ENCODE measurements around the gene LAMA3.

The LAMA3 gene

GRCh38 chr18:23745366-23745765 lies 56.1 kb downstream of the LAMA3 start:
- TF ChIP-seq CTCF (IDR thresholded peaks at IDR 0.05; ENCODE audit: borderline replicate concordance, insufficient read depth, low read depth, low read length), result no peak
- no peak overlapping the region for H3K4me3 ChIP-seq (ENCODE audit: low read depth, low read length)

- H3K4me3 ChIP-seq (ENCODE audit: low read depth, low read length), result no peak overlapping the region
- no peak for TF ChIP-seq CTCF (IDR thresholded peaks at IDR 0.05; ENCODE audit: borderline replicate concordance, insufficient read depth, low read depth, low read length)
Measured at GRCh38 chr18:23746851-23747250, 57.6 kb downstream of the LAMA3 start.

GRCh38 chr18:23752363-23752762 lies 63.1 kb downstream of the LAMA3 start:
- TF ChIP-seq CTCF (IDR thresholded peaks at IDR 0.05; ENCODE audit: borderline replicate concordance, insufficient read depth, low read depth, low read length), result no peak

GRCh38 chr18:23752796-23753195 lies 63.5 kb downstream of the LAMA3 start:
- H3K4me3 ChIP-seq (ENCODE audit: low read depth, low read length), result no peak overlapping the region
- no peak for TF ChIP-seq CTCF (IDR thresholded peaks at IDR 0.05; ENCODE audit: borderline replicate concordance, insufficient read depth, low read depth, low read length)

More at GRCh38 chr18:23752363-23752762, 63.1 kb downstream of the LAMA3 start:
- H3K4me3 ChIP-seq (ENCODE audit: low read depth, low read length), result no peak overlapping the region

GRCh38 chr18:23756590-23757436 lies 67.6 kb downstream of the LAMA3 start:
- H3K4me3 ChIP-seq (ENCODE audit: low read depth, low read length), result no peak overlapping the region

GRCh38 chr18:23757437-23757733 lies 68.1 kb downstream of the LAMA3 start:
- no peak overlapping the region for H3K4me3 ChIP-seq (ENCODE audit: low read depth, low read length)
- TF ChIP-seq CTCF (IDR thresholded peaks at IDR 0.05; ENCODE audit: borderline replicate concordance, insufficient read depth, low read depth, low read length), result no peak

More at GRCh38 chr18:23756590-23757436, 67.6 kb downstream of the LAMA3 start:
- TF ChIP-seq CTCF (IDR thresholded peaks at IDR 0.05; ENCODE audit: borderline replicate concordance, insufficient read depth, low read depth, low read length), result no peak

GRCh38 chr18:23758281-23758680 lies 69.0 kb downstream of the LAMA3 start:
- H3K4me3 ChIP-seq (ENCODE audit: low read depth, low read length), result no peak overlapping the region
- no peak for TF ChIP-seq CTCF (IDR thresholded peaks at IDR 0.05; ENCODE audit: borderline replicate concordance, insufficient read depth, low read depth, low read length)
